D721Med (cell line): ENCODE measurements around the gene CREG1.

Experiments used
- DNase-seq: peaks from one replicate; pipeline ENCODE4 v3.0.0; 2011; ENCODE audit warnings: low spot score; ENCODE audit not compliant: insufficient read length
- FAIRE-seq: peaks from 2 replicates; lab custom pipeline; 2011; peaks lifted over from hg19 to GRCh38; lab: Jason Lieb, UNC
- CTCF ChIP-seq: IDR thresholded peaks from 2 replicates; pipeline ENCODE4 v1.5.1; 2012; ENCODE audit warnings: mild to moderate bottlenecking, control low read depth; ENCODE audit not compliant: insufficient read depth; ENCODE audit errors: missing control alignments

CREG1 gene

GRCh38 chr1:167551362-167551761 lies 2.2 kb downstream of the CREG1 start:
- DNase-seq (no peak), FAIRE-seq (no peak)
- TF ChIP-seq CTCF = no peak

GRCh38 chr1:167548059-167548932 lies 5.3 kb downstream of the CREG1 start:
- DNase-seq (no peak), FAIRE-seq (peak; percentile 29)
- no peak for TF ChIP-seq CTCF

GRCh38 chr1:167546935-167547334 lies 6.6 kb downstream of the CREG1 start:
- DNase-seq = no peak
- no peak for TF ChIP-seq CTCF
- FAIRE-seq = no peak

GRCh38 chr1:167545349-167545748 lies 8.2 kb downstream of the CREG1 start:
- DNase-seq (no peak), FAIRE-seq (no peak)
- TF ChIP-seq CTCF = no peak

GRCh38 chr1:167544447-167545093 lies 9.0 kb downstream of the CREG1 start:
- FAIRE-seq (peak; percentile 25), DNase-seq (no peak)
- TF ChIP-seq CTCF = no peak

- DNase-seq (no peak), FAIRE-seq (no peak)
- no peak for TF ChIP-seq CTCF
These were observed 10.2 kb downstream of the CREG1 start for GRCh38 chr1:167543199-167543990.
